ENCODE data around the gene ZNG1A.
"Not testable (repeated sequence)": the region's sequence is repeated elsewhere in the genome, so short reads cannot be mapped to it uniquely, and the experiment has no call there.

Gene ZNG1A

GRCh38 chr9:178970-179383, at the start of gene ZNG1A:
ZNG1A (minus strand) TSS chr9:179056; CDS start chr9:178969, 87 bp downstream.
- H3K27ac ChIP-seq = peak within 1 kb of the TSS; percentile 52
- not testable (repeated sequence) for H3K9me3 ChIP-seq (ENCODE audit: severe bottlenecking); H3K27me3 ChIP-seq (ENCODE audit: insufficient read depth, low read depth, severe bottlenecking); H3K36me3 ChIP-seq
- H3K4me3 ChIP-seq (ENCODE audit: low read depth, low read length) = peak within 1 kb of the TSS; percentile 45
- DNase-seq = peak; percentile 88

GRCh38 chr9:227860-228259, 49.0 kb upstream of the ZNG1A start:
- Histone ChIP-seq H3K4me3 (ENCODE audit: low read depth, low read length) (no peak overlapping the region), H3K9me3 (ENCODE audit: severe bottlenecking) (peaks cover 3% of the 10 kb centered on the region), H3K27me3 (ENCODE audit: insufficient read depth, low read depth, severe bottlenecking) (no peaks in the 10 kb centered on the region), H3K36me3 (no peaks in the 10 kb centered on the region), H3K27ac (peak overlapping the region; percentile 58)
- no peak for TF ChIP-seq CTCF (IDR thresholded peaks at IDR 0.05; ENCODE audit: low read depth, low read length)
- no peak for DNase-seq

GRCh38 chr9:224582-225520, 46.0 kb upstream of the ZNG1A start:
- Histone ChIP-seq H3K9me3 (ENCODE audit: severe bottlenecking) (no peaks in the 10 kb centered on the region), H3K27ac (peak overlapping the region; percentile 74), H3K27me3 (ENCODE audit: insufficient read depth, low read depth, severe bottlenecking) (no peaks in the 10 kb centered on the region), H3K36me3 (no peaks in the 10 kb centered on the region), H3K4me3 (ENCODE audit: low read depth, low read length) (no peak overlapping the region)
- peak; percentile 24 for DNase-seq
- TF ChIP-seq CTCF (IDR thresholded peaks at IDR 0.05; ENCODE audit: low read depth, low read length) = no peak

- DNase-seq = no peak
- Histone ChIP-seq H3K4me3 (ENCODE audit: low read depth, low read length) (no peak overlapping the region), H3K9me3 (ENCODE audit: severe bottlenecking) (no peaks in the 10 kb centered on the region), H3K36me3 (no peaks in the 10 kb centered on the region), H3K27me3 (ENCODE audit: insufficient read depth, low read depth, severe bottlenecking) (no peaks in the 10 kb centered on the region), H3K27ac (peak overlapping the region; percentile 74)
- TF ChIP-seq CTCF (IDR thresholded peaks at IDR 0.05; ENCODE audit: low read depth, low read length) = no peak
These were observed 45.2 kb upstream of the ZNG1A start for GRCh38 chr9:224026-224425.

- Histone ChIP-seq H3K36me3 (no peaks in the 10 kb centered on the region), H3K27me3 (ENCODE audit: insufficient read depth, low read depth, severe bottlenecking) (no peaks in the 10 kb centered on the region), H3K9me3 (ENCODE audit: severe bottlenecking) (no peaks in the 10 kb centered on the region), H3K27ac (no peak overlapping the region), H3K4me3 (ENCODE audit: low read depth, low read length) (no peak overlapping the region)
- TF ChIP-seq CTCF (IDR thresholded peaks at IDR 0.05; ENCODE audit: low read depth, low read length) = no peak
- no peak for DNase-seq
These were observed 44.3 kb upstream of the ZNG1A start for GRCh38 chr9:223152-223551.

- H3K9me3 ChIP-seq (ENCODE audit: severe bottlenecking) = no peaks in the 10 kb centered on the region
- no peaks in the 10 kb centered on the region for H3K27me3 ChIP-seq (ENCODE audit: insufficient read depth, low read depth, severe bottlenecking)
- H3K36me3 ChIP-seq = no peaks in the 10 kb centered on the region
- no peak for DNase-seq
- H3K4me3 ChIP-seq (ENCODE audit: low read depth, low read length) = no peak overlapping the region
- H3K27ac ChIP-seq = no peak overlapping the region
- no peak for TF ChIP-seq CTCF (IDR thresholded peaks at IDR 0.05; ENCODE audit: low read depth, low read length)
These were observed 43.3 kb upstream of the ZNG1A start for GRCh38 chr9:221989-222776.
